Ovary (tissue), 9 donors: Measurements from ENCODE around the gene RPTOR. TPM values are rescaled to one million over a fixed set of nuclear protein-coding genes. Genes with fewer than 3 reads are reported as not detected.

Experiments used
- DNase-seq, 5 donors: peaks; one replicate each; pipeline ENCODE4 v3.0.0-alpha.2; 2019 to 2020
- H3K27ac ChIP-seq, 2 donors: fragments of 200-600 bp; one replicate each; pipeline versions ENCODE4 v1.5.1 to v1.8.0; 2019 to 2022
- H3K27me3 ChIP-seq: fragments of 200-600 bp; one replicate; pipeline ENCODE4 v1.8.0; 2022
- H3K36me3 ChIP-seq: fragments of 200-600 bp; sonication (generic); one replicate; pipeline ENCODE4 v1.5.1; 2019
- H3K4me1 ChIP-seq: one replicate; pipeline ENCODE4 v1.8.1; 2013; ENCODE audit warnings: mild to moderate bottlenecking, moderate library complexity; ENCODE audit not compliant: insufficient read depth
- H3K4me3 ChIP-seq: fragments of 200-600 bp; sonication (generic); one replicate; pipeline ENCODE4 v1.5.1; 2017
- H3K9me3 ChIP-seq, 2 donors: fragments of 200-600 bp in 1 of 2; sonication (generic) in 1 of 2; one replicate each; pipeline versions ENCODE4 v1.5.1 to v1.8.1; 2013 to 2019; ENCODE audit warnings: mild to moderate bottlenecking in 1 of 2, moderate library complexity in 1 of 2
- CTCF ChIP-seq, 3 donors: fragments of 450-650 bp in 2 of 3; fragments of 200-600 bp in 1 of 3; IDR thresholded peaks; one replicate each; pipeline versions ENCODE4 v1.5.1 to v1.8.0; 2016 to 2022; ENCODE audit warnings: antibody characterized with exemption in 3 of 3, mild to moderate bottlenecking in 1 of 3
- EP300 ChIP-seq: sonication (generic); formaldehyde crosslinking; IDR thresholded peaks from one replicate; pipeline ENCODE4 v1.6.1; 2017; ENCODE audit warnings: antibody characterized with exemption
- POLR2A ChIP-seq: fragments of 450-650 bp; IDR thresholded peaks from one replicate; pipeline ENCODE4 v1.6.1; 2017; ENCODE audit warnings: antibody characterized with exemption, mild to moderate bottlenecking, moderate library complexity
- WGBS, 3 donors: extraction: QIAGEN DNeasy Blood & Tissue Kit in 1 of 3; methylation state at CpG; one replicate each; pipeline versions ENCODE4 v1.1.5 to v1.1.7; 2013 to 2017; 5-methylcytosine and 5-hydroxymethylcytosine counted together
- intact Hi-C, 4 donors: fragments of 100-400 bp; cut with DNase I; formaldehyde crosslinking; loops; one replicate each; pipeline versions ENCODE4 v1.11.0 to v1.15.1; 2022 to 2023
- polyA plus RNA-seq, 2 donors: library from polyadenylated mRNA; stranded (reverse); fragments of 200-250 nt in 1 of 2; fragments of 350-450 nt in 1 of 2; fragmentation: Illumina TruSeq in 1 of 2; extraction: RNeasy Lipid Tissue Mini Kit (QIAGEN cat#74804) in 1 of 2; gene quantifications; one replicate each; pipeline ENCODE4 v1.2.3, GENCODE V29; 2013 to 2014
- total RNA-seq, 7 donors: library from RNA; depleted of rRNA in 2 of 7; stranded (reverse); fragments of >200 nt in 2 of 7; fragmentation: NEBNext Ultra II Directional in 3 of 7; extraction: Animal tissue kit (Norgen Biotek cat#: 25700) in 3 of 7; gene quantifications; one replicate each; pipeline versions ENCODE4 v1.1.0 to v1.2.4, GENCODE V29; 2016 to 2023
- donor health status: DM: no; HTN: no; CAD: no; lungs with moderate emphysema.
- donor health status: DM: no; HTN: no; CAD: no.
- donor health status: Bipolar disorder and iron deficiency.
- donor health status: DM: yes; HTN: yes; CAD: no.
- donor health status: DM: no; HTN: no; CAD: no.
- donor health status: DM: yes; HTN: yes; CAD: no.

Gene RPTOR
- total and polyA plus RNA-seq, 9 donors: 11.1 to 41.9 (median 27.9) TPM

- peak overlapping the region in 1 of 2 donors; percentile 65 for H3K27ac ChIP-seq
- H3K27me3 ChIP-seq: no peaks in the 10 kb centered on the region
- intact Hi-C loops: no loop called here
- 26 to 28% (median 27%) methylated on average over 38 of the region's 38 CpGs for WGBS, 3 donors
- H3K36me3 ChIP-seq: no peaks in the 10 kb centered on the region
- DNase-seq: peak; percentile 97 to 98 (median 98)
- H3K4me3 ChIP-seq: no peak overlapping the region
- no peak for TF ChIP-seq CTCF (IDR thresholded peaks at IDR 0.05)
- no peak for TF ChIP-seq EP300
- TF ChIP-seq POLR2A: no peak
- no peaks in the 10 kb centered on the region for H3K9me3 ChIP-seq
- peaks cover 13% of the 10 kb centered on the region for H3K4me1 ChIP-seq
These were observed 398.0 kb downstream of the RPTOR start for GRCh38 chr17:80942423-80943345.

GRCh38 chr17:80943346-80944145 lies 398.9 kb downstream of the RPTOR start:
- 91 to 96% (median 95%) methylated on average over 17 of the region's 17 CpGs for WGBS, 3 donors
- peaks cover 13% of the 10 kb centered on the region for H3K4me1 ChIP-seq
- intact Hi-C loops: no loop called here
- TF ChIP-seq CTCF (IDR thresholded peaks at IDR 0.05): no peak
- no peak for TF ChIP-seq POLR2A
- no peak for TF ChIP-seq EP300
- no peaks in the 10 kb centered on the region for H3K9me3 ChIP-seq
- H3K36me3 ChIP-seq: no peaks in the 10 kb centered on the region
- peak overlapping the region in 1 of 2 donors; percentile 65 for H3K27ac ChIP-seq
- no peaks in the 10 kb centered on the region for H3K27me3 ChIP-seq
- no peak overlapping the region for H3K4me3 ChIP-seq
- DNase-seq: peak in 1 of 5 donors; percentile 34

- Histone ChIP-seq H3K27ac (no peak overlapping the region), H3K4me1 (peaks cover 13% of the 10 kb centered on the region), H3K36me3 (no peaks in the 10 kb centered on the region), H3K27me3 (no peaks in the 10 kb centered on the region), H3K9me3 (no peaks in the 10 kb centered on the region), H3K4me3 (no peak overlapping the region)
- peak in 1 of 5 donors; percentile 27 for DNase-seq
- 92 to 99% (median 92%) methylated on average over 9 of the region's 9 CpGs for WGBS, 3 donors
- intact Hi-C loops: no loop called here
- no peak for TF ChIP-seq POLR2A
- no peak for TF ChIP-seq EP300
- TF ChIP-seq CTCF (IDR thresholded peaks at IDR 0.05): no peak
These were observed 399.7 kb downstream of the RPTOR start for GRCh38 chr17:80944326-80944725.

GRCh38 chr17:80945736-80946135 lies 401.1 kb downstream of the RPTOR start:
- intact Hi-C loops: no loop called here
- WGBS, 3 donors: 90 to 96% (median 93%) methylated on average over 17 of the region's 17 CpGs

More at GRCh38 chr17:80945736-80946135, 401.1 kb downstream of the RPTOR start:
- H3K36me3 ChIP-seq: no peaks in the 10 kb centered on the region
- DNase-seq: peak in 1 of 5 donors; percentile 21
- H3K4me3 ChIP-seq: no peak overlapping the region
- no peaks in the 10 kb centered on the region for H3K9me3 ChIP-seq
- H3K27me3 ChIP-seq: no peaks in the 10 kb centered on the region
- H3K27ac ChIP-seq: no peak overlapping the region
- TF ChIP-seq POLR2A (no peak), EP300 (no peak), CTCF (IDR thresholded peaks at IDR 0.05) (no peak)
- peaks cover 13% of the 10 kb centered on the region for H3K4me1 ChIP-seq
